Measurements from ENCODE around the gene HMCN2.

The HMCN2 gene

GRCh38 chr9:130308081-130308571, 42.6 kb downstream of the HMCN2 start:
- DNase-seq (ENCODE audit: low spot score), result no peak

- no peak for DNase-seq (ENCODE audit: low spot score)
Measured at GRCh38 chr9:130309689-130310455, 44.3 kb downstream of the HMCN2 start.

GRCh38 chr9:130310456-130310855, 44.9 kb downstream of the HMCN2 start:
- DNase-seq (ENCODE audit: low spot score), result no peak

- DNase-seq (ENCODE audit: low spot score), result no peak
Measured at GRCh38 chr9:130311003-130311402, 45.4 kb downstream of the HMCN2 start.

GRCh38 chr9:130311408-130312140, 46.0 kb downstream of the HMCN2 start:
- DNase-seq (ENCODE audit: low spot score), result no peak

- no peak for DNase-seq (ENCODE audit: low spot score)
Measured at GRCh38 chr9:130313103-130313858, 47.7 kb downstream of the HMCN2 start.

GRCh38 chr9:130315446-130316226, 50.1 kb downstream of the HMCN2 start:
- DNase-seq (ENCODE audit: low spot score), result no peak

GRCh38 chr9:130316430-130316829, 50.9 kb downstream of the HMCN2 start:
- no peak for DNase-seq (ENCODE audit: low spot score)

- no peak for DNase-seq (ENCODE audit: low spot score)
Measured at GRCh38 chr9:130319300-130319699, 53.7 kb downstream of the HMCN2 start.

- DNase-seq (ENCODE audit: low spot score), result no peak
Measured at GRCh38 chr9:130319944-130320712, 54.6 kb downstream of the HMCN2 start.

- DNase-seq (ENCODE audit: low spot score), result no peak
Measured at GRCh38 chr9:130320723-130321481, 55.3 kb downstream of the HMCN2 start.

- DNase-seq (ENCODE audit: low spot score), result no peak
Measured at GRCh38 chr9:130321539-130321938, 56.0 kb downstream of the HMCN2 start.

- DNase-seq (ENCODE audit: low spot score), result no peak
Measured at GRCh38 chr9:130323051-130323745, 57.6 kb downstream of the HMCN2 start.

- no peak for DNase-seq (ENCODE audit: low spot score)
Measured at GRCh38 chr9:130325921-130326320, 60.4 kb downstream of the HMCN2 start.

GRCh38 chr9:130327070-130327780, 61.7 kb downstream of the HMCN2 start:
- DNase-seq (ENCODE audit: low spot score), result no peak

GRCh38 chr9:130327781-130328348, 62.3 kb downstream of the HMCN2 start:
- DNase-seq (ENCODE audit: low spot score), result no peak

- no peak for DNase-seq (ENCODE audit: low spot score)
Measured at GRCh38 chr9:130328349-130328801, 62.8 kb downstream of the HMCN2 start.

- no peak for DNase-seq (ENCODE audit: low spot score)
Measured at GRCh38 chr9:130329061-130329460, 63.5 kb downstream of the HMCN2 start.

All from CD4-positive, alpha-beta T cell treated with Interleukin-6 at 100 ng/mL for 8 hours (primary cell).